HEK293 (cell line): ENCODE data around the gene RGS7.

ENCODE experiments used
- CTCF ChIA-PET: fragments of 350-600 bp; formaldehyde crosslinking; extraction: SDS; loops from one replicate; lab custom pipeline; 2021; ENCODE audit warnings: antibody characterized with exemption; lab: Yijun Ruan, JAX
- POLR2A ChIA-PET: fragments of 300-600 bp; formaldehyde crosslinking; extraction: SDS; loops from one replicate; lab custom pipeline; 2020; ENCODE audit warnings: antibody characterized with exemption, inconsistent platforms; lab: Yijun Ruan, JAX
- H3K27ac ChIP-seq: fragments of 200-500 bp; sonication (Bioruptor generic); 2 replicates; pipeline ENCODE4 v1.5.1; 2014; ENCODE audit warnings: low read depth, low read length, control low read depth, inconsistent platforms; ENCODE audit errors: extremely low read depth
- H3K36me3 ChIP-seq, 2 experiments: fragments of 200-500 bp in 1 of 2; sonication (Bioruptor generic) in 1 of 2; 1 replicate in 1 of 2; 2 replicates in 1 of 2; pipeline ENCODE4 v1.5.1; 2014 to 2017; ENCODE audit warnings: inconsistent platforms in 2 of 2, low read length in 2 of 2; ENCODE audit not compliant: control insufficient read depth in 2 of 2, insufficient read depth in 1 of 2
- H3K4me1 ChIP-seq: fragments of 200-500 bp; sonication (Bioruptor generic); 2 replicates; pipeline ENCODE4 v1.5.1; 2014; ENCODE audit warnings: mild to moderate bottlenecking, low read length, inconsistent platforms; ENCODE audit not compliant: control insufficient read depth, insufficient read depth
- H3K4me3 ChIP-seq: 2 replicates; pipeline ENCODE4 v1.5.1; 2011; ENCODE audit warnings: low read depth, mild to moderate bottlenecking, control low read depth, low read length, moderate library complexity
- H3K9me3 ChIP-seq: fragments of 200-500 bp; sonication (Bioruptor generic); 2 replicates; pipeline ENCODE4 v1.5.1; 2014; ENCODE audit warnings: low read depth, low read length, inconsistent platforms; ENCODE audit not compliant: control insufficient read depth, insufficient read depth
- GLI4 ChIP-seq: fragments of 450-650 bp; formaldehyde crosslinking; IDR thresholded peaks from 2 replicates; pipeline ENCODE4 v1.5.1; 2016; ENCODE audit warnings: missing biosample characterization, missing genetic modification characterization
- GLIS2 ChIP-seq: fragments of 450-650 bp; formaldehyde crosslinking; IDR thresholded peaks from 2 replicates; pipeline ENCODE4 v1.5.1; 2016; ENCODE audit warnings: missing biosample characterization, missing genetic modification characterization
- KLF1 ChIP-seq: fragments of 450-650 bp; formaldehyde crosslinking; IDR thresholded peaks from 2 replicates; pipeline ENCODE4 v1.5.1; 2016; ENCODE audit warnings: missing biosample characterization, missing genetic modification characterization
- OVOL3 ChIP-seq: fragments of 450-650 bp; formaldehyde crosslinking; IDR thresholded peaks from 2 replicates; pipeline ENCODE4 v1.5.1; 2016; ENCODE audit warnings: missing biosample characterization, missing genetic modification characterization
- PATZ1 ChIP-seq: fragments of 450-650 bp; formaldehyde crosslinking; IDR thresholded peaks from 2 replicates; pipeline ENCODE4 v1.5.1; 2016; ENCODE audit warnings: missing biosample characterization, missing genetic modification characterization
- PBX3 ChIP-seq: sonication (generic); formaldehyde crosslinking; IDR thresholded peaks from 2 replicates; pipeline ENCODE4 v1.8.1; 2022; ENCODE audit warnings: mild to moderate bottlenecking, moderate library complexity, missing genetic modification reagents
- PRDM1 ChIP-seq: fragments of 450-650 bp; formaldehyde crosslinking; IDR thresholded peaks from 2 replicates; pipeline ENCODE4; 2016; ENCODE audit warnings: missing biosample characterization, missing genetic modification characterization
- PRDM4 ChIP-seq: fragments of 450-650 bp; formaldehyde crosslinking; IDR thresholded peaks from 2 replicates; pipeline ENCODE4 v1.5.1; 2017; ENCODE audit warnings: missing biosample characterization, missing genetic modification characterization
- SP7 ChIP-seq: fragments of 450-650 bp; formaldehyde crosslinking; IDR thresholded peaks from 2 replicates; pipeline ENCODE4 v1.5.1; 2016; ENCODE audit warnings: missing biosample characterization, missing genetic modification characterization
- WT1 ChIP-seq: fragments of 450-650 bp; formaldehyde crosslinking; IDR thresholded peaks from 2 replicates; pipeline ENCODE4 v1.5.1; 2016; ENCODE audit warnings: missing biosample characterization, missing genetic modification characterization
- ZBTB10 ChIP-seq: fragments of 450-650 bp; formaldehyde crosslinking; IDR thresholded peaks from 2 replicates; pipeline ENCODE4 v1.5.1; 2016; ENCODE audit warnings: missing biosample characterization, missing genetic modification characterization
- ZEB2 ChIP-seq: fragments of 450-650 bp; formaldehyde crosslinking; IDR thresholded peaks from 2 replicates; pipeline ENCODE4 v1.5.1; 2016; ENCODE audit warnings: missing biosample characterization, missing genetic modification characterization
- ZFP69B ChIP-seq: fragments of 450-650 bp; formaldehyde crosslinking; IDR thresholded peaks from 2 replicates; pipeline ENCODE4 v1.5.1; 2016; ENCODE audit warnings: missing biosample characterization, missing genetic modification characterization
- ZNF112 ChIP-seq: fragments of 450-650 bp; formaldehyde crosslinking; IDR thresholded peaks from 2 replicates; pipeline ENCODE4 v1.5.0; 2017; ENCODE audit warnings: missing biosample characterization, missing genetic modification characterization
- ZNF121 ChIP-seq: fragments of 450-650 bp; formaldehyde crosslinking; IDR thresholded peaks from 2 replicates; pipeline ENCODE4 v1.5.1; 2016; ENCODE audit warnings: missing biosample characterization, missing genetic modification characterization
- ZNF157 ChIP-seq: fragments of 450-650 bp; formaldehyde crosslinking; IDR thresholded peaks from 2 replicates; pipeline ENCODE4 v1.5.1; 2016; ENCODE audit warnings: missing biosample characterization, missing genetic modification characterization
- ZNF16 ChIP-seq: fragments of 450-650 bp; formaldehyde crosslinking; IDR thresholded peaks from 2 replicates; pipeline ENCODE4 v1.5.1; 2016; ENCODE audit warnings: low read depth, missing biosample characterization, missing genetic modification characterization
- ZNF280D ChIP-seq: fragments of 450-650 bp; formaldehyde crosslinking; IDR thresholded peaks from 2 replicates; pipeline ENCODE4 v1.5.1; 2016; ENCODE audit warnings: missing biosample characterization, missing genetic modification characterization
- ZNF426 ChIP-seq: fragments of 450-650 bp; formaldehyde crosslinking; IDR thresholded peaks from 2 replicates; pipeline ENCODE4 v1.5.1; 2017; ENCODE audit warnings: missing biosample characterization, missing genetic modification characterization, mild to moderate bottlenecking, inconsistent platforms, moderate library complexity
- ZNF560 ChIP-seq: fragments of 450-650 bp; formaldehyde crosslinking; IDR thresholded peaks from 2 replicates; pipeline ENCODE4 v1.5.1; 2017; ENCODE audit warnings: missing biosample characterization, missing genetic modification characterization, borderline replicate concordance
- ZNF658 ChIP-seq: fragments of 450-650 bp; formaldehyde crosslinking; IDR thresholded peaks from 2 replicates; pipeline ENCODE4; 2016; ENCODE audit warnings: missing biosample characterization, missing genetic modification characterization
- ZNF701 ChIP-seq: fragments of 450-650 bp; formaldehyde crosslinking; IDR thresholded peaks from 2 replicates; pipeline ENCODE4 v1.5.1; 2016; ENCODE audit warnings: missing biosample characterization, missing genetic modification characterization

The RGS7 gene

GRCh38 chr1:241270016-241270415, 87.0 kb downstream of the RGS7 start:
- Histone ChIP-seq H3K27ac (no peak overlapping the region), H3K4me1 (no peaks in the 10 kb centered on the region), H3K4me3 (no peak overlapping the region), H3K36me3 (no peaks in the 10 kb centered on the region), H3K9me3 (0 out of 2 replicates have a peak, but pooled peaks cover 4% of the 10 kb centered on the region)
- TF ChIP-seq ZNF701 (tag by site-specific recombination) (no peak), ZNF560 (tag by site-specific recombination) (no peak), ZNF112 (tag by site-specific recombination) (no peak)
- ChIA-PET CTCF (interaction anchor here (0.5 to 1.5 kb wide), 6 partner anchors 13 to 382 kb away, joined by 3 to 8 read pairs (median 4); no protein-coding TSS in a partner anchor), POLR2A (no interaction called here)

GRCh38 chr1:241269116-241269515, 87.9 kb downstream of the RGS7 start:
- TF ChIP-seq ZNF157 (tag by site-specific recombination), result no peak
- no peak for TF ChIP-seq ZNF16 (tag by site-specific recombination)
- no peak for TF ChIP-seq KLF1
- TF ChIP-seq SP7, result no peak
- TF ChIP-seq PATZ1 (tag by site-specific recombination), result no peak
- no peak for TF ChIP-seq OVOL3 (tag by site-specific recombination)
- TF ChIP-seq WT1 (tag by site-specific recombination), result no peak
- TF ChIP-seq PBX3 (CRISPR knock-in tag), result no peak
- TF ChIP-seq PRDM1 (tag by site-specific recombination), result no peak
- no peak for TF ChIP-seq ZNF658 (tag by site-specific recombination)
- TF ChIP-seq ZBTB10 (tag by site-specific recombination), result no peak
- no peak for TF ChIP-seq ZNF280D (tag by site-specific recombination)
- TF ChIP-seq GLIS2 (tag by site-specific recombination), result no peak
- TF ChIP-seq ZNF426 (tag by site-specific recombination), result no peak
- no peak for TF ChIP-seq PRDM4
- no peak for TF ChIP-seq ZNF121 (tag by site-specific recombination)
- no peak for TF ChIP-seq ZEB2 (tag by site-specific recombination)
- TF ChIP-seq GLI4 (tag by site-specific recombination), result no peak
- no peak for TF ChIP-seq ZFP69B
- TF ChIP-seq, all 188 proteins: peak for 0
- H3K4me3 ChIP-seq, result no peak overlapping the region
- POLR2A ChIA-PET, result no interaction called here
- CTCF ChIA-PET, result interaction anchor here (0.6 to 2.3 kb wide), 6 partner anchors 9 to 748 kb away, joined by 3 to 8 read pairs (median 4); no protein-coding TSS in a partner anchor
- H3K4me1 ChIP-seq, result no peaks in the 10 kb centered on the region
- H3K36me3 ChIP-seq, result no peaks in the 10 kb centered on the region
- H3K9me3 ChIP-seq, result 0 out of 2 replicates have a peak, but pooled peaks cover 4% of the 10 kb centered on the region
- H3K27ac ChIP-seq, result no peak overlapping the region
